Measurements from ENCODE around the gene PLA2G4D. TPM values are rescaled to one million over a fixed set of nuclear protein-coding genes. Genes with fewer than 3 reads are reported as not detected.

Gene PLA2G4D
- total RNA-seq, 1 donor: not detected

- Histone ChIP-seq H3K4me3 (ENCODE audit: insufficient read depth, low read length) (no peak overlapping the region), H3K9me3 (ENCODE audit: low read depth, low read length) (no peaks in the 10 kb centered on the region), H3K4me2 (ENCODE audit: insufficient read depth, low read length) (no peak overlapping the region), H2AFZ (ENCODE audit: low read length) (no peak overlapping the region), H3K79me2 (ENCODE audit: insufficient read depth, low read length) (no peaks in the 10 kb centered on the region), H3K4me1 (ENCODE audit: insufficient read depth, low read length) (no peaks in the 10 kb centered on the region), H3K27ac (ENCODE audit: low read depth, low read length) (no peak overlapping the region), H3K27me3 (ENCODE audit: insufficient read depth, low read length) (peaks cover 27% of the 10 kb centered on the region), H3K36me3 (ENCODE audit: insufficient read depth, low read length) (no peaks in the 10 kb centered on the region), H4K20me1 (ENCODE audit: insufficient read depth, low read length) (no peaks in the 10 kb centered on the region)
- TF ChIP-seq CTCF (IDR thresholded peaks at IDR 0.05; ENCODE audit: extremely low read depth, low read depth, low read length): no peak
- DNase-seq (ENCODE audit: insufficient read length, low spot score, missing footprints): no peak
These were observed 47.8 kb downstream of the PLA2G4D start for GRCh38 chr15:42046597-42046996.

- Histone ChIP-seq H3K9me3 (ENCODE audit: low read depth, low read length) (no peaks in the 10 kb centered on the region), H3K79me2 (ENCODE audit: insufficient read depth, low read length) (no peaks in the 10 kb centered on the region), H3K36me3 (ENCODE audit: insufficient read depth, low read length) (no peaks in the 10 kb centered on the region), H2AFZ (ENCODE audit: low read length) (no peak overlapping the region), H3K4me2 (ENCODE audit: insufficient read depth, low read length) (no peak overlapping the region), H3K4me3 (ENCODE audit: insufficient read depth, low read length) (no peak overlapping the region), H3K4me1 (ENCODE audit: insufficient read depth, low read length) (no peaks in the 10 kb centered on the region), H4K20me1 (ENCODE audit: insufficient read depth, low read length) (no peaks in the 10 kb centered on the region), H3K27ac (ENCODE audit: low read depth, low read length) (no peak overlapping the region), H3K27me3 (ENCODE audit: insufficient read depth, low read length) (peaks cover 32% of the 10 kb centered on the region)
- DNase-seq (ENCODE audit: insufficient read length, low spot score, missing footprints): no peak
- no peak for TF ChIP-seq CTCF (IDR thresholded peaks at IDR 0.05; ENCODE audit: extremely low read depth, low read depth, low read length)
These were observed 49.1 kb downstream of the PLA2G4D start for GRCh38 chr15:42045211-42045615.

- H3K4me2 ChIP-seq (ENCODE audit: insufficient read depth, low read length): no peak overlapping the region
- no peak overlapping the region for H2AFZ ChIP-seq (ENCODE audit: low read length)
- TF ChIP-seq CTCF (IDR thresholded peaks at IDR 0.05; ENCODE audit: extremely low read depth, low read depth, low read length): no peak
- H3K4me1 ChIP-seq (ENCODE audit: insufficient read depth, low read length): no peaks in the 10 kb centered on the region
- H3K36me3 ChIP-seq (ENCODE audit: insufficient read depth, low read length): no peaks in the 10 kb centered on the region
- no peaks in the 10 kb centered on the region for H3K9me3 ChIP-seq (ENCODE audit: low read depth, low read length)
- peaks cover 32% of the 10 kb centered on the region for H3K27me3 ChIP-seq (ENCODE audit: insufficient read depth, low read length)
- no peaks in the 10 kb centered on the region for H4K20me1 ChIP-seq (ENCODE audit: insufficient read depth, low read length)
- no peak for DNase-seq (ENCODE audit: insufficient read length, low spot score, missing footprints)
- H3K27ac ChIP-seq (ENCODE audit: low read depth, low read length): no peak overlapping the region
- H3K4me3 ChIP-seq (ENCODE audit: insufficient read depth, low read length): no peak overlapping the region
- no peaks in the 10 kb centered on the region for H3K79me2 ChIP-seq (ENCODE audit: insufficient read depth, low read length)
These were observed 51.6 kb downstream of the PLA2G4D start for GRCh38 chr15:42042602-42043400.

- Histone ChIP-seq H4K20me1 (ENCODE audit: insufficient read depth, low read length) (no peaks in the 10 kb centered on the region), H3K4me2 (ENCODE audit: insufficient read depth, low read length) (no peak overlapping the region), H3K27me3 (ENCODE audit: insufficient read depth, low read length) (peaks cover 13% of the 10 kb centered on the region), H3K4me1 (ENCODE audit: insufficient read depth, low read length) (no peaks in the 10 kb centered on the region), H3K27ac (ENCODE audit: low read depth, low read length) (no peak overlapping the region), H3K36me3 (ENCODE audit: insufficient read depth, low read length) (no peaks in the 10 kb centered on the region), H2AFZ (ENCODE audit: low read length) (no peak overlapping the region), H3K79me2 (ENCODE audit: insufficient read depth, low read length) (no peaks in the 10 kb centered on the region), H3K9me3 (ENCODE audit: low read depth, low read length) (no peaks in the 10 kb centered on the region), H3K4me3 (ENCODE audit: insufficient read depth, low read length) (no peak overlapping the region)
- no peak for DNase-seq (ENCODE audit: insufficient read length, low spot score, missing footprints)
- no peak for TF ChIP-seq CTCF (IDR thresholded peaks at IDR 0.05; ENCODE audit: extremely low read depth, low read depth, low read length)
These were observed 56.0 kb downstream of the PLA2G4D start for GRCh38 chr15:42038401-42038800.
